Measurements from ENCODE around the gene ADGRG2. TPM values are rescaled to one million over a fixed set of nuclear protein-coding genes. Genes with fewer than 3 reads are reported as not detected.

ADGRG2 gene, protein sequence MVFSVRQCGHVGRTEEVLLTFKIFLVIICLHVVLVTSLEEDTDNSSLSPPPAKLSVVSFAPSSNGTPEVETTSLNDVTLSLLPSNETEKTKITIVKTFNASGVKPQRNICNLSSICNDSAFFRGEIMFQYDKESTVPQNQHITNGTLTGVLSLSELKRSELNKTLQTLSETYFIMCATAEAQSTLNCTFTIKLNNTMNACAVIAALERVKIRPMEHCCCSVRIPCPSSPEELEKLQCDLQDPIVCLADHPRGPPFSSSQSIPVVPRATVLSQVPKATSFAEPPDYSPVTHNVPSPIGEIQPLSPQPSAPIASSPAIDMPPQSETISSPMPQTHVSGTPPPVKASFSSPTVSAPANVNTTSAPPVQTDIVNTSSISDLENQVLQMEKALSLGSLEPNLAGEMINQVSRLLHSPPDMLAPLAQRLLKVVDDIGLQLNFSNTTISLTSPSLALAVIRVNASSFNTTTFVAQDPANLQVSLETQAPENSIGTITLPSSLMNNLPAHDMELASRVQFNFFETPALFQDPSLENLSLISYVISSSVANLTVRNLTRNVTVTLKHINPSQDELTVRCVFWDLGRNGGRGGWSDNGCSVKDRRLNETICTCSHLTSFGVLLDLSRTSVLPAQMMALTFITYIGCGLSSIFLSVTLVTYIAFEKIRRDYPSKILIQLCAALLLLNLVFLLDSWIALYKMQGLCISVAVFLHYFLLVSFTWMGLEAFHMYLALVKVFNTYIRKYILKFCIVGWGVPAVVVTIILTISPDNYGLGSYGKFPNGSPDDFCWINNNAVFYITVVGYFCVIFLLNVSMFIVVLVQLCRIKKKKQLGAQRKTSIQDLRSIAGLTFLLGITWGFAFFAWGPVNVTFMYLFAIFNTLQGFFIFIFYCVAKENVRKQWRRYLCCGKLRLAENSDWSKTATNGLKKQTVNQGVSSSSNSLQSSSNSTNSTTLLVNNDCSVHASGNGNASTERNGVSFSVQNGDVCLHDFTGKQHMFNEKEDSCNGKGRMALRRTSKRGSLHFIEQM
- total RNA-seq (2021) (6.0 to 8.2 TPM (median 6.1 TPM) in 3 replicates), Bru-seq, nascent RNA (percentile 48 among the genes with signal in this experiment)
- long read RNA-seq, experiment 1, full-length matches to known transcripts = 5 of 28 reads
- long read RNA-seq, experiment 1, partial matches to known transcripts = 12 of 28 reads
- long read RNA-seq, experiment 1, other reads (novel, unspliced or antisense) = 11 of 28 reads
- long read RNA-seq, experiment 2, partial matches to known transcripts = 3 of 5 reads
- long read RNA-seq, experiment 2, other reads (novel, unspliced or antisense) = 2 of 5 reads
- long read RNA-seq, experiment 3, partial matches to known transcripts = 1 of 1 reads
- long read RNA-seq, experiment 3, other reads (novel, unspliced or antisense) = 0 of 1 reads

GRCh38 chrX:19121898-19122640 lies at the start of gene ADGRG2:
ADGRG2 (minus strand) TSS chrX:19122468; CDS start chrX:19068834, 53,634 bp downstream.
- TF ChIP-seq GTF2I (CRISPR knock-in tag; conservative IDR thresholded peaks at IDR 0.05) = no peak
- TF ChIP-seq, protein P1, sequence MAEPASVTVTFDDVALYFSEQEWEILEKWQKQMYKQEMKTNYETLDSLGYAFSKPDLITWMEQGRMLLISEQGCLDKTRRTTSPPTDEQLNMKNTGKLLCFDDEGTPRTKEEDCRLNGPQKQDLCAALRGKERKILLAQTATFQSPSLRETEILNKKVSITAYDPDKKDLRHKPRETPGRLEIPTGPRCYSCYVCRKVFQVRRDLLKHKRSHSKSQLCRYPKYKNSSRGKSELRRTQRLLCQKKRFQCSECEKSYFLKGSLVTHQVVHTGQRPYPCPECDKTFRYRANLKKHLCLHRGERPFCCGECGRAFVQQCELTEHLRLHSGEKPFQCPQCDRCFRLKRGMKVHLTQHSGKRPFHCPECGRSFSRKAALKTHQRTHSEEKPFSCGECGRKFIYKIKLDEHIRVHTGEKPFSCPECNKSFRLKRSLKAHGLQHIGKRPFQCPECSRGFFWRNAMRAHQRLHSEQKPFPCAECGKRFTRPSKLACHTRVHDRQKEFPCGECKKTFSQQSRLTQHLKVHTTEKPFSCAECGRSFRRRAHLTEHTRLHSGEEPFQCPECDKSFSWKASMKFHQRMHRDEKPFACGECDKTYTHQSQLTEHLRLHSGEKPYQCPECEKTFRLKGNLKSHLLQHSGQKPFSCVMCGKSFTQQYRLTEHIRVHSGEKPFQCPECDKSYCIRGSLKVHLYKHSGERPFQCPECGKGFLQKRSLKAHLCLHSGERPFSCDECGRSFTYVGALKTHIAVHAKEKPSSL (CRISPR knock-in tag; conservative IDR thresholded peaks at IDR 0.05) = no peak
- TF ChIP-seq JUN (CRISPR knock-in tag; IDR thresholded peaks at IDR 0.05) = no peak
- no peak for TF ChIP-seq AR (CRISPR knock-in tag; IDR thresholded peaks at IDR 0.05)
- Mint-ChIP-seq H3K27me3 (ENCODE audit: low read depth) (peaks cover 31% of the 10 kb centered on the region), H3K36me3 (no peaks in the 10 kb centered on the region), H3K27ac (no peak within 1 kb of the TSS), H3K9me3 (no peaks in the 10 kb centered on the region), H3K4me1 (peaks cover 33% of the 10 kb centered on the region), H3K4me3 (peak within 1 kb of the TSS; percentile 73)
- DNase-seq (ENCODE audit: low spot score) = peak; percentile 35
- ChIA-PET CTCF (interaction anchor here (0.6 to 2.3 kb wide), 6 partner anchors 12 to 123 kb away, joined by 3 to 7 read pairs (median 4); no protein-coding TSS in a partner anchor), POLR2A (no interaction called here)
- ATAC-seq = peak; percentile 59

DNA sequence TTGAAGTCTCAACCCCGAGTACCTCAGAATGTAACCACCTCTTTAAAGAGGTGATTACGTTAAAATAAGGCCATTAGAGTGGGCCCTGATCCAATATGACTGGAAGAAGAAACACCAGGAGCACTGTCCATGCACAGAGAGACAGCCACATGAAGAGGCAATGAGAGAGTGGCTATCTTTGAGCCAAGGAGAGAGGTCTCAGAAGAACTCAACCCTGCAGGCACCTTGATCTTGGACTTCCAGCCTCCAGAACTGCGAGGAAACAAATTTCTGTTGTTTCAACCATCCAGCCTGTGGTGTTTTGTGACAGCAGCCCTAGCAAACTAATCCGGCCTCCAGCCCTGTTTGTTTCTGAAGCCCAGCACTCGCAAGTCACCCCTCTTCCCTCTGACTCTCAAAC lies 46.3 kb upstream of the ADGRG2 start:
- Mint-ChIP-seq H3K36me3 (no peaks in the 10 kb centered on the region), H3K9me3 (peaks cover 6% of the 10 kb centered on the region; the same call in 1 of the 2 replicates)

More for the DNA sequence above, 46.3 kb upstream of the ADGRG2 start:
- Mint-ChIP-seq H3K4me1 (no peaks in the 10 kb centered on the region; the same call in 1 of the 2 replicates), H3K4me3 (no peak overlapping the region), H3K27ac (no peak overlapping the region), H3K27me3 (ENCODE audit: low read depth) (no peaks in the 10 kb centered on the region; the same call in 1 of the 2 replicates)
- POLR2A ChIA-PET = no interaction called here
- ATAC-seq = no peak
- TF ChIP-seq GRHL2 (CRISPR knock-in tag; IDR thresholded peaks at IDR 0.05; ENCODE audit: insufficient replicate concordance, severe bottlenecking) (no peak), ZNF121 (CRISPR knock-in tag; IDR thresholded peaks at IDR 0.05) (no peak), CREM (CRISPR knock-in tag; IDR thresholded peaks at IDR 0.05) (no peak), ZNF317 (CRISPR knock-in tag; IDR thresholded peaks at IDR 0.05; ENCODE audit: borderline replicate concordance, low read depth) (no peak), JAZF1 (CRISPR knock-in tag; IDR thresholded peaks at IDR 0.05) (no peak), AR (CRISPR knock-in tag; IDR thresholded peaks at IDR 0.05) (no peak), FOXK1 (CRISPR knock-in tag; IDR thresholded peaks at IDR 0.05) (no peak), SOX15 (CRISPR knock-in tag; IDR thresholded peaks at IDR 0.05) (no peak), CREB1 (CRISPR knock-in tag; IDR thresholded peaks at IDR 0.05) (no peak), NFATC4 (CRISPR knock-in tag; IDR thresholded peaks at IDR 0.05) (no peak), HMGA2 (CRISPR knock-in tag; IDR thresholded peaks at IDR 0.05) (no peak), PRDM15 (CRISPR knock-in tag; IDR thresholded peaks at IDR 0.05) (no peak)
- TF ChIP-seq, protein P2, sequence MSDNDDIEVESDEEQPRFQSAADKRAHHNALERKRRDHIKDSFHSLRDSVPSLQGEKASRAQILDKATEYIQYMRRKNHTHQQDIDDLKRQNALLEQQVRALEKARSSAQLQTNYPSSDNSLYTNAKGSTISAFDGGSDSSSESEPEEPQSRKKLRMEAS (CRISPR knock-in tag; IDR thresholded peaks at IDR 0.05) = no peak
- DNase-seq (ENCODE audit: low spot score) = no peak
- CTCF ChIA-PET = no interaction called here

Data from WTC11 (cell line).